Uterus (tissue), 2 donors: ENCODE results near the gene ZMYND8.

Experiments
- POLR2A ChIP-seq, 2 donors: fragments of 450-650 bp; IDR thresholded peaks; one replicate each; pipeline ENCODE4 v1.6.1; 2016; ENCODE audit warnings: antibody characterized with exemption in 2 of 2, mild to moderate bottlenecking in 1 of 2, moderate library complexity in 1 of 2
- TF ChIP-seq, protein P1 (sequence below), 4 experiments: fragments of 200-600 bp in 2 of 4; fragments of 450-650 bp in 2 of 4; sonication (generic) in 2 of 4; IDR thresholded peaks; one replicate each; pipeline ENCODE4 v1.5.1; 2016 to 2019; ENCODE audit warnings: antibody characterized with exemption in 4 of 4, mild to moderate bottlenecking in 2 of 4, moderate library complexity in 1 of 4

- TF ChIP-seq, protein P1, sequence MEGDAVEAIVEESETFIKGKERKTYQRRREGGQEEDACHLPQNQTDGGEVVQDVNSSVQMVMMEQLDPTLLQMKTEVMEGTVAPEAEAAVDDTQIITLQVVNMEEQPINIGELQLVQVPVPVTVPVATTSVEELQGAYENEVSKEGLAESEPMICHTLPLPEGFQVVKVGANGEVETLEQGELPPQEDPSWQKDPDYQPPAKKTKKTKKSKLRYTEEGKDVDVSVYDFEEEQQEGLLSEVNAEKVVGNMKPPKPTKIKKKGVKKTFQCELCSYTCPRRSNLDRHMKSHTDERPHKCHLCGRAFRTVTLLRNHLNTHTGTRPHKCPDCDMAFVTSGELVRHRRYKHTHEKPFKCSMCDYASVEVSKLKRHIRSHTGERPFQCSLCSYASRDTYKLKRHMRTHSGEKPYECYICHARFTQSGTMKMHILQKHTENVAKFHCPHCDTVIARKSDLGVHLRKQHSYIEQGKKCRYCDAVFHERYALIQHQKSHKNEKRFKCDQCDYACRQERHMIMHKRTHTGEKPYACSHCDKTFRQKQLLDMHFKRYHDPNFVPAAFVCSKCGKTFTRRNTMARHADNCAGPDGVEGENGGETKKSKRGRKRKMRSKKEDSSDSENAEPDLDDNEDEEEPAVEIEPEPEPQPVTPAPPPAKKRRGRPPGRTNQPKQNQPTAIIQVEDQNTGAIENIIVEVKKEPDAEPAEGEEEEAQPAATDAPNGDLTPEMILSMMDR (IDR thresholded peaks at IDR 0.05), result no peak
- TF ChIP-seq POLR2A (IDR thresholded peaks at IDR 0.05), result no peak
These were observed 108.5 kb downstream of the ZMYND8 start for GRCh38 chr20:47247972-47248371.
